ENCODE measurements around the gene C19orf67. TPM values are rescaled to one million over a fixed set of nuclear protein-coding genes. Genes with fewer than 3 reads are reported as not detected.

The C19orf67 gene
- total RNA-seq, 1 experiment from 2014 or later = 0.39 TPM

DNA sequence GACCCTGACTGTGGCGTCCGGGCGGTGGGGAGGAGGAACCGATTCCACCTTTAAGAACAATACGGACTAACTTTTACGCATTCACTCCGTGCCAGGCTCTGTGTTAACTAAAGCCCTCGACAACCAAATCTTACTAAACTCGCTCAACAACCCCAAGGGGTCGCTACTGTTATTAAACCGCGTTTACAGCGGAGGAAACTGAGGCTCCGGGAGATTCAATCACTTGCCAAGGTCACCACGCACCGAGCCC, 3.8 kb upstream of the C19orf67 start:
- no peak overlapping the region for H4K91ac ChIP-seq (ENCODE audit: insufficient read length, low read depth, low read length)
- peaks cover 12% of the 10 kb centered on the region in 2 experiments for H3K4me1 Mint-ChIP-seq
- no peak overlapping the region for H3K27ac Mint-ChIP-seq
- H3K27me3 Mint-ChIP-seq (ENCODE audit: low read depth) = peaks cover 17% of the 10 kb centered on the region
- no peak overlapping the region for H3K18ac ChIP-seq (ENCODE audit: insufficient read length, low read depth, low read length)
- H3K4ac ChIP-seq (ENCODE audit: low read depth, low read length) = no peak overlapping the region
- peaks cover 9 to 10% of the 10 kb centered on the region in 2 experiments for H3K9me3 Mint-ChIP-seq
- no peak overlapping the region for H2BK5ac ChIP-seq (ENCODE audit: insufficient read length, low read length)
- no peak overlapping the region for H3K27ac ChIP-seq (ENCODE audit: insufficient read length, low read depth, low read length)
- H3K9ac ChIP-seq (ENCODE audit: extremely low read depth, insufficient read length, low read length) = no peak overlapping the region
- no peaks in the 10 kb centered on the region for H3K27me3 ChIP-seq (ENCODE audit: insufficient read depth, low read length)
- DNase-seq = no peak
- no peak overlapping the region for H4K5ac ChIP-seq (ENCODE audit: insufficient read length, low read depth, low read length)
- TF ChIP-seq, protein P1, sequence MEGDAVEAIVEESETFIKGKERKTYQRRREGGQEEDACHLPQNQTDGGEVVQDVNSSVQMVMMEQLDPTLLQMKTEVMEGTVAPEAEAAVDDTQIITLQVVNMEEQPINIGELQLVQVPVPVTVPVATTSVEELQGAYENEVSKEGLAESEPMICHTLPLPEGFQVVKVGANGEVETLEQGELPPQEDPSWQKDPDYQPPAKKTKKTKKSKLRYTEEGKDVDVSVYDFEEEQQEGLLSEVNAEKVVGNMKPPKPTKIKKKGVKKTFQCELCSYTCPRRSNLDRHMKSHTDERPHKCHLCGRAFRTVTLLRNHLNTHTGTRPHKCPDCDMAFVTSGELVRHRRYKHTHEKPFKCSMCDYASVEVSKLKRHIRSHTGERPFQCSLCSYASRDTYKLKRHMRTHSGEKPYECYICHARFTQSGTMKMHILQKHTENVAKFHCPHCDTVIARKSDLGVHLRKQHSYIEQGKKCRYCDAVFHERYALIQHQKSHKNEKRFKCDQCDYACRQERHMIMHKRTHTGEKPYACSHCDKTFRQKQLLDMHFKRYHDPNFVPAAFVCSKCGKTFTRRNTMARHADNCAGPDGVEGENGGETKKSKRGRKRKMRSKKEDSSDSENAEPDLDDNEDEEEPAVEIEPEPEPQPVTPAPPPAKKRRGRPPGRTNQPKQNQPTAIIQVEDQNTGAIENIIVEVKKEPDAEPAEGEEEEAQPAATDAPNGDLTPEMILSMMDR (conservative IDR thresholded peaks at IDR 0.05) = peak; percentile 55
- no peak overlapping the region for H3T11ph ChIP-seq (ENCODE audit: low read length)
- H3K9me3 ChIP-seq (ENCODE audit: control insufficient read depth, low read depth, low read length) = peaks cover 6% of the 10 kb centered on the region
- H2BK15ac ChIP-seq (ENCODE audit: low read depth, low read length) = no peak overlapping the region
- no peak overlapping the region for H2BK120ac ChIP-seq (ENCODE audit: low read depth, low read length, poor library complexity, severe bottlenecking)
- no peaks in the 10 kb centered on the region for H3K4me1 ChIP-seq (ENCODE audit: insufficient read depth, low read length)
- H2BK20ac ChIP-seq (ENCODE audit: low read depth, low read length, poor library complexity, severe bottlenecking) = no peak overlapping the region
- H3K23me2 ChIP-seq (ENCODE audit: insufficient read length, low read depth, low read length, poor library complexity, severe bottlenecking) = peaks cover 8% of the 10 kb centered on the region
- no peak overlapping the region for H2AK5ac ChIP-seq (ENCODE audit: insufficient read length, low read length)
- H3K14ac ChIP-seq (ENCODE audit: insufficient read depth, low read length) = no peak overlapping the region
- no CpG with 5 or more reads among the region's 16 CpGs for WGBS (ENCODE audit: extremely low coverage, insufficient read length, low lambda C conversion rate)
- H4K8ac ChIP-seq (replicated peaks; ENCODE audit: insufficient read length, low read depth, low read length) = no peak overlapping the region
- H3K79me1 ChIP-seq (ENCODE audit: insufficient read depth, low read depth, low read length, poor library complexity, severe bottlenecking) = no peaks in the 10 kb centered on the region
- peak overlapping the region; percentile 78 to 87 for H3K4me3 Mint-ChIP-seq
- H2AFZ ChIP-seq (ENCODE audit: low read length) = no peak overlapping the region
- H3K79me2 ChIP-seq (ENCODE audit: insufficient read depth, low read length) = no peaks in the 10 kb centered on the region
- peaks cover 15 to 36% (median 29%) of the 10 kb centered on the region in 3 experiments; a peak in 6 of 7 replicates for H3K36me3 Mint-ChIP-seq (ENCODE audit: insufficient read depth in 1 of 3, low read depth in 3 of 3)
- no peak overlapping the region for H2BK12ac ChIP-seq (ENCODE audit: insufficient read length, low read depth, low read length)
- H4K20me1 ChIP-seq (ENCODE audit: control insufficient read depth, insufficient read depth, insufficient read length) = no peaks in the 10 kb centered on the region
- H3K23ac ChIP-seq (ENCODE audit: insufficient read length, low read depth, low read length) = no peak overlapping the region
- H3K4me2 ChIP-seq (ENCODE audit: insufficient read depth, insufficient read length, low read length) = peak overlapping the region; percentile 40
- no peak overlapping the region for H3K56ac ChIP-seq (ENCODE audit: insufficient read length, low read depth, low read length)

Measured in H9 (cell line).